Peyer's patch (tissue), 4 donors: ENCODE results near the gene CACNA2D3. TPM values are rescaled to one million over a fixed set of nuclear protein-coding genes. Genes with fewer than 3 reads are reported as not detected.
A peak's percentile ranks its signal among the peaks of the same experiment; 100 is the strongest.

Experiments
- DNase-seq, 3 donors: peaks; one replicate each; pipeline ENCODE4 v3.0.0-alpha.2; 2017 to 2019
- H3K27ac ChIP-seq, 4 donors: fragments of 200-600 bp; sonication (generic); one replicate each; pipeline ENCODE4 v1.5.1; 2016 to 2019
- H3K27me3 ChIP-seq, 2 donors: fragments of 200-600 bp; sonication (generic); one replicate each; pipeline ENCODE4 v1.5.1; 2019
- H3K36me3 ChIP-seq, 3 donors: fragments of 200-600 bp; sonication (generic); one replicate each; pipeline ENCODE4 v1.5.1; 2016 to 2019
- H3K4me1 ChIP-seq, 4 donors: fragments of 200-600 bp; sonication (generic); one replicate each; pipeline ENCODE4 v1.5.1; 2016 to 2019
- H3K4me3 ChIP-seq, 4 donors: fragments of 200-600 bp; sonication (generic); 1 replicate in 3 of 4; 2 replicates in 1 of 4; pipeline ENCODE4 v1.5.1; 2016 to 2019; ENCODE audit warnings: mild to moderate bottlenecking in 1 of 4
- H3K9me3 ChIP-seq, 4 donors: fragments of 200-600 bp; sonication (generic); one replicate each; pipeline ENCODE4 v1.5.1; 2016 to 2019; ENCODE audit warnings: mild to moderate bottlenecking in 1 of 4
- POLR2A ChIP-seq, 2 donors: fragments of 450-650 bp; IDR thresholded peaks; one replicate each; pipeline ENCODE4 v1.5.1; 2017; ENCODE audit warnings: antibody characterized with exemption in 2 of 2, mild to moderate bottlenecking in 2 of 2, moderate library complexity in 2 of 2
- total RNA-seq, 4 donors: library from RNA; depleted of rRNA; stranded (reverse); fragments of >200 nt; gene quantifications; one replicate each; pipeline ENCODE4 v1.1.0, GENCODE V29; 2016
- TF ChIP-seq, protein P1 (sequence below), 6 experiments: fragments of 450-650 bp in 4 of 6; fragments of 200-600 bp in 2 of 6; sonication (generic) in 1 of 6; IDR thresholded peaks; one replicate each; pipeline ENCODE4 v1.5.1; 2017 to 2019; ENCODE audit warnings: antibody characterized with exemption in 6 of 6, mild to moderate bottlenecking in 3 of 6, moderate library complexity in 1 of 6

Gene CACNA2D3
- total RNA-seq, 4 donors from 2014 or later: 0.27 to 5.0 TPM; not detected in 2

DNA sequence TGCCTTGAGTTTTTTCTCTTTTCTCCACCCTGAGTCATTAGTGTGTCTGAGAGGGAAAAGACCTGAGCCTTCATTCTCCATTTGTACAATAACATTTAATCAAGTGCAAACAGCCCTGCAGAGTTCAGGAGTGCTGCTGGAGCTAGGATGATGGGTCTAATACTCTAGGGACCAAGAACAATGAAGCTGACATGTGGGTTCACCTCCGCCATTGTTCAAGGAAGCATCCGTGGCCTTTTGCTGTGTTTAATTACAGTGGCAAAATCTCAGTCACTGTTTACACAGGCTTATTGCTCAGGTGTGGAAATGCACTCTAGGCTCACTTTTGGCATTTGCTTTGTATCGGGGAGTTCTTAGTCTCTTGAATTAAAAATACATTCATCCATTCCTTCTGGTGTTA lies 545.9 kb downstream of the CACNA2D3 start:
- H3K4me1 ChIP-seq: peaks cover 0 to 10% (median 0%) of the 10 kb centered on the region in 4 donors
- H3K9me3 ChIP-seq: no peaks in the 10 kb centered on the region
- no peak for DNase-seq
- no peak overlapping the region for H3K27ac ChIP-seq
- H3K27me3 ChIP-seq: no peaks in the 10 kb centered on the region
- no peaks in the 10 kb centered on the region for H3K36me3 ChIP-seq
- TF ChIP-seq, protein P1, sequence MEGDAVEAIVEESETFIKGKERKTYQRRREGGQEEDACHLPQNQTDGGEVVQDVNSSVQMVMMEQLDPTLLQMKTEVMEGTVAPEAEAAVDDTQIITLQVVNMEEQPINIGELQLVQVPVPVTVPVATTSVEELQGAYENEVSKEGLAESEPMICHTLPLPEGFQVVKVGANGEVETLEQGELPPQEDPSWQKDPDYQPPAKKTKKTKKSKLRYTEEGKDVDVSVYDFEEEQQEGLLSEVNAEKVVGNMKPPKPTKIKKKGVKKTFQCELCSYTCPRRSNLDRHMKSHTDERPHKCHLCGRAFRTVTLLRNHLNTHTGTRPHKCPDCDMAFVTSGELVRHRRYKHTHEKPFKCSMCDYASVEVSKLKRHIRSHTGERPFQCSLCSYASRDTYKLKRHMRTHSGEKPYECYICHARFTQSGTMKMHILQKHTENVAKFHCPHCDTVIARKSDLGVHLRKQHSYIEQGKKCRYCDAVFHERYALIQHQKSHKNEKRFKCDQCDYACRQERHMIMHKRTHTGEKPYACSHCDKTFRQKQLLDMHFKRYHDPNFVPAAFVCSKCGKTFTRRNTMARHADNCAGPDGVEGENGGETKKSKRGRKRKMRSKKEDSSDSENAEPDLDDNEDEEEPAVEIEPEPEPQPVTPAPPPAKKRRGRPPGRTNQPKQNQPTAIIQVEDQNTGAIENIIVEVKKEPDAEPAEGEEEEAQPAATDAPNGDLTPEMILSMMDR (IDR thresholded peaks at IDR 0.05): no peak
- no peak for TF ChIP-seq POLR2A (IDR thresholded peaks at IDR 0.05)
- no peak overlapping the region for H3K4me3 ChIP-seq

DNA sequence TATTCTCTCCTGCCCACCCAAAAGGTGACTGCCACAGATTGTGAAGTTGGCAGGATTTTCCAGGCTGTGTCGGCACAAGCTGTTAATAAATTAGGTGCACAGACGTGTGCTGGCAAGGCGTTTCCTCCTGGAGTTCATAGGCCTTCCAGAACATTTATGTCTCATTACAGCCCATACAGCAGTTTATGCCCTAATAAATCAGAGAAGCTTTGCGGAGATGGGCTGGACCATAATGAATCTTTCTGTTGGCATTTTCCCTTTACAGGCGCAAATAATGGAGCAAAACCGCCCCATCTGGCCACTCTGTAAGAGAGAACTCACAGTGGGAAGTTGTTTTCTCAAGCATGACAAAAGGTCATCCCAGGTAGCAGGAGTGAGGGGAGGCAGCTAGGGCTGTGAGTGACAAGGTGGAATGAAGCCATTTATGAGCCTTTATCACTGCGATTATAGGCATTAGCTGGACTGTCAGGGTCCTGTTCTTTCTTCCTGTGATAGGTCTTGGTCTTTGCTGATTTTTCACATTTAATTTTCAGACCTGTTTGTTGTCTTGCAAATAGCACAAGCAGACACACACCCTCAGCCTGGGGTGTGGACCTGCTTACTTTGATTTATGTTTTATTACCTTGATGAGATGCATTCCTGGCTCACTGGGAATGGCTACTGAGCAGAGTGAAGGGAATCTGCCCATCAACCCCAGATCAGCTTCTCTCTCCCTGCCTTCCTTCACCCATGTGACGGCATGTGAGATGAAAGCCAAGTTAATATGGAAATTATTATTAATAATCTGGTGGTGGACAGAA lies 548.0 kb downstream of the CACNA2D3 start:
- no peaks in the 10 kb centered on the region for H3K9me3 ChIP-seq
- H3K36me3 ChIP-seq: no peaks in the 10 kb centered on the region
- TF ChIP-seq, protein P1 (IDR thresholded peaks at IDR 0.05): no peak
- TF ChIP-seq POLR2A (IDR thresholded peaks at IDR 0.05): no peak
- no peaks in the 10 kb centered on the region for H3K27me3 ChIP-seq
- H3K4me1 ChIP-seq: peaks cover 0 to 10% (median 0%) of the 10 kb centered on the region in 4 donors
- H3K4me3 ChIP-seq: no peak overlapping the region
- peak in 1 of 3 donors; percentile 48 for DNase-seq
- peak overlapping the region in 1 of 4 donors; percentile 13 for H3K27ac ChIP-seq

DNA sequence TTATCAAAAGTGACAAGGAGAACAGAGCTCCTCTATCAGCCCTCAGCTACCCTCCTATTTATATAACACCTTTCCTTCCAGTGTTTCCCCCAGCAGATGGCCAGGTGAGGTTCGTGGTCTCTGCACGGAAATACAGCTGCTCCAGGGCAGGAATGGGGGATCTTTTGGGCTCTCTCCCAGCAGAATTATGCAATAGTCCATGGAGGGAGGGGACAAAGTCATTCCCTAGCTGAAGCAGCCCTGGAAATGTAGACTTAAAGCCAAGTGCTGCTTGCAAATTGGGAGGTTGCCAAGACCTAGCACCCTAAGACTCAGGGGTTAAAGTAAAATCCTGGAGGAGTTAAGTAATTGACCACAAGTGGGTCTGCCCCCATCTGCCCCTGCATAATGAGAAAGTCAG lies 549.2 kb downstream of the CACNA2D3 start:
- no peak overlapping the region for H3K27ac ChIP-seq
- H3K4me3 ChIP-seq: no peak overlapping the region
- H3K9me3 ChIP-seq: no peaks in the 10 kb centered on the region
- no peak for TF ChIP-seq POLR2A (IDR thresholded peaks at IDR 0.05)
- TF ChIP-seq, protein P1 (IDR thresholded peaks at IDR 0.05): no peak
- DNase-seq: no peak
- H3K4me1 ChIP-seq: peaks cover 0 to 10% (median 0%) of the 10 kb centered on the region in 4 donors
- no peaks in the 10 kb centered on the region for H3K36me3 ChIP-seq
- no peaks in the 10 kb centered on the region for H3K27me3 ChIP-seq

DNA sequence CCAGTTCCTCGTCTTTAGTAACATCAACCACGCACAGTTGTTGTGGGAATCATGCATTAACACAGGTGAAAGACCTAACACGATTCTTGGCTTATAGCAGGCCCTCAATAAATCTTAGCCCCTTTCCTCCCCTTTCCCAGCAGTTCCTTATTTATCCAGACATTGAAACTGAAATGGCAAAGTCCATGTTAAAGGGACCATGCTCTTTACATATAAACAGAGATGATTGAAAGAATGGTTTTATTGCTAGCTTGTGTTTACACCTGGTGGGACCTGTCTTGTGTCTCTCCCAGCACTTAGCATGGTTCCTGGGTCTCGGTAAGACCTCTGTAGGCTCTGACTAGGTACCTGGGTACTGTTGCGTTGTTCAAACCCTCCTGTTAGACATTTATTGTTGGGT lies 553.7 kb downstream of the CACNA2D3 start:
- H3K4me1 ChIP-seq: no peaks in the 10 kb centered on the region
- H3K27me3 ChIP-seq: no peaks in the 10 kb centered on the region
- no peaks in the 10 kb centered on the region for H3K36me3 ChIP-seq
- no peak for DNase-seq
- H3K9me3 ChIP-seq: no peaks in the 10 kb centered on the region
- H3K27ac ChIP-seq: no peak overlapping the region
- TF ChIP-seq, protein P1 (IDR thresholded peaks at IDR 0.05): no peak
- TF ChIP-seq POLR2A (IDR thresholded peaks at IDR 0.05): no peak
- no peak overlapping the region for H3K4me3 ChIP-seq

DNA sequence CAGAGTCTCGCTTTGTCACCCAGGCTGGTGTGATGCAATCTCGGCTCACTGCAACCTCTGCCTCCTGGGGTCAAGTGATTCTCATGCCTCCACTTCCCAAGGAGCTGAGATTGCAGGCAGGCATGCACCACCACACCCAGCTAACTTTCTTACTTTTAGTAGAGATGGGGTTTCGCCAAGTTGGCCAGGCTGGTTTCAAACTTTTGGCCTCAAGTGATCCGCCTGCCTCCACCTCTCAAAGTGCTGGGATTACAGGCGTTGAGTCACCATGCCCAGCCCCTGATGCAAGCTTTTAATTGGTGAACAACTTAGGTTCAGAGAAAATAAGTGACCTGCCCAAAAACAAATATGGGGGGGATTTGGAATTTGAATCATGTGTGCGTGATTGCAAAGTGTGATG lies 559.4 kb downstream of the CACNA2D3 start:
- no peaks in the 10 kb centered on the region for H3K9me3 ChIP-seq
- no peak overlapping the region for H3K27ac ChIP-seq
- TF ChIP-seq, protein P1 (IDR thresholded peaks at IDR 0.05): no peak
- H3K36me3 ChIP-seq: no peaks in the 10 kb centered on the region
- no peak for DNase-seq
- no peaks in the 10 kb centered on the region for H3K27me3 ChIP-seq
- no peak overlapping the region for H3K4me3 ChIP-seq
- H3K4me1 ChIP-seq: no peaks in the 10 kb centered on the region
